Stimulated activated CD4-positive, alpha-beta T cell treated with anti-CD3 and anti-CD28 coated beads, Interleukin-4, amount 100 ng/mL, for 24 hours (primary cell): Measurements from ENCODE around the gene SPTLC2.
A peak's percentile ranks its signal among the peaks of the same experiment; 100 is the strongest.
"Not testable (repeated sequence)": the region's sequence is repeated elsewhere in the genome, so short reads cannot be mapped to it uniquely, and the experiment has no call there.

Experiments used
- DNase-seq: peaks from one replicate; pipeline ENCODE4 v3.0.0-alpha.2; 2020

SPTLC2 gene

GRCh38 chr14:77585385-77585784, 31.1 kb downstream of the SPTLC2 start:
- no peak for DNase-seq

DNA sequence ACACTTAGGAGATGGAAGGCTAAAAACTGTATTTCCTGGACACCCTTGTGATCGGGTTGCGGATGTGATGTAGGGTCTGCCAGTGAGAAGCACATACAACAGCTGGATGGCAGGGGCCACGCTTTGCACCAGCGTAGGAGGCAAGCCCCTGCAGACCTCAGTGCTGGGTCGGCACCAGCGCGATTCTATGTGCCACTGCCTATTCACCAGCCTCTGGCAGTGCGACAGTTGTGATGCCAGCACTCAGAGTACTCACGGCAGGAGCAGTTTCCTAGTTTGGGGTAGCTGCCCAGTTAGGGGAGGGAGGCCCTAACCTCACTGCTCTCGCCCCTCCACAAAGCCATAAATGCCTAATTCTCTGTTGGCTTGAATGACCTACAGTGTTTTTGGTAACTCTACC, 31.6 kb downstream of the SPTLC2 start:
- no peak for DNase-seq

GRCh38 chr14:77583657-77584056, 32.8 kb downstream of the SPTLC2 start:
- DNase-seq: no peak

- DNase-seq: no peak
Measured at GRCh38 chr14:77582511-77582910, 33.9 kb downstream of the SPTLC2 start.

DNA sequence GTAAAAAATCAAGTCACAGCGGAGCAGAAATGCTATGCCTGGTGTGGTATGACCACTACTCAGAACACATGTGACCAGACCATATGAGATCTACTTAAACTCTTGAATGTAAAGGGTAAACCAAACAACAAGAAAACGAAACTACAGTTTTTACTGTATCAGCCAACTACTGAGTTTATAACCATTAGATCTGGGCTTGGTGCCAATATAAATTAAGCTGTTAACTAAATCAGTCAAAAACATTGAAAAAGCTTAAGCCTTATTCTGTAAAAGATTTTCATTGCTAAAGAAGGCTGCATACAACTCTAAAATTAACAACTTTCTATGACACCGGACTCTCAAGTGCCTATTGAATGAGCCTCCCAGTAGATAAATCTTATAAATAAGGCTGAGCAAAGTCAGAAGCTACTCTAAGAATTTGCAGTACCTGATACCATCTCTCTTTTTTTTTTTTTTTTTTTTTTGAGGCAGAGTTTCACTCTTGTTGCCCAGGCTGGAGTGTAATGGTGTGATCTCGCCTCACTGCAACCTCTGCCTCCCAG, 35.4 kb downstream of the SPTLC2 start:
- DNase-seq: no peak

DNA sequence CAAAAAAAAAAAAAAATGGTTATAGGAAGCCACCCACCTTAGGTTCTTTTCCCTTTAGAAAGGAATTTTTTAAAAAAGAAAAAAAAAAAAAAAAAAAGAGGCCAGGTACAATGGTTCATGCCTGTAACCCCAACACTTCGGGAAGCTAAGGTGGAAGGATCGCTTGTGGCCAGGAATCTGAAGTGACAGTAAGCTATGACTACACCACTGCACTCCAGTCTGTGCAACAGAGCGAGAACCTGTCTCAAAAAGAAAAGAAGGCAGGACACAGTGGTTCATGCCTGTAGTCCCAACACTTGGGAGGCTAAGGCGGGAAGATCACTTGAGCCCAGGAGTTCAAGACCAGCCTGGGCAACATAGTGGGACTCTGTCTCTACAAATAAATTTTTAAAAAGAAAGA, 36.0 kb downstream of the SPTLC2 start:
- DNase-seq: no peak

GRCh38 chr14:77579780-77580179, 36.7 kb downstream of the SPTLC2 start:
- no peak for DNase-seq

- DNase-seq: no peak
Measured at GRCh38 chr14:77579065-77579464, 37.4 kb downstream of the SPTLC2 start.

GRCh38 chr14:77574446-77575115, 41.9 kb downstream of the SPTLC2 start:
- no peak for DNase-seq

- no peak for DNase-seq
Measured at GRCh38 chr14:77573964-77574363, 42.5 kb downstream of the SPTLC2 start.

GRCh38 chr14:77570706-77571268, 45.6 kb downstream of the SPTLC2 start:
- no peak for DNase-seq

- DNase-seq: no peak
Measured at GRCh38 chr14:77565994-77566305, 50.5 kb downstream of the SPTLC2 start.

DNA sequence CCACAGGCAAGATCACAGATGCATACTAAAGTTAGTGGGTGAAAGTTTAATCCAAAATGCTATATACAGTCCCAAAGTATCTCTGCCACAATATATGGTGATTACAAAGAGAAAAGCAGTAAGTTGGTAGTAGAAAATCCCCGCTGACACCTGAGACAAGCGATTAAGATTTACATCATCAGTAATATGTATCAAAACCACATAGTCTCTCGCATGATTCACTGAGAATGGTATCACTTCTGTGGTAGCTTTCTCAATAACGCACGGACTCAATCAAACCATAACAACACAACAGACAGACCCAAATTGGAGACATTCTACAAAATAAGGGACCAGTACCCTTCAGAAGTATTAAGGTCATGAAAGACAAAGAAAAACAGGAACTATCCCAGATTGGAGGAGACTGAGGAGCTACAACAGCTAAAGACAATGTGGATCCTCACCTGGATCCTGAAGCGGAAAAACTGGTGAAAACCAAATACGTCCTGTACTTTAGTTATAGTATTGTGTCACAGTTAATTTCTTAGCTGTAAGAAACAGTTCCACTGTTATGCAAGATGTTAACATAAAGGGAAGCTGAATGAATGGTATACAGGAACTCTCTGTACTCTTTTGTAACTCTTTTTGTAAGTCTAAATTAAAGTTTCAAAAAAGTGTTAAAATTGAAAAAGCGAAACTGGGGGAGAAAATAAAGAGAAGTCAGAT, 51.0 kb downstream of the SPTLC2 start:
- DNase-seq: no peak

DNA sequence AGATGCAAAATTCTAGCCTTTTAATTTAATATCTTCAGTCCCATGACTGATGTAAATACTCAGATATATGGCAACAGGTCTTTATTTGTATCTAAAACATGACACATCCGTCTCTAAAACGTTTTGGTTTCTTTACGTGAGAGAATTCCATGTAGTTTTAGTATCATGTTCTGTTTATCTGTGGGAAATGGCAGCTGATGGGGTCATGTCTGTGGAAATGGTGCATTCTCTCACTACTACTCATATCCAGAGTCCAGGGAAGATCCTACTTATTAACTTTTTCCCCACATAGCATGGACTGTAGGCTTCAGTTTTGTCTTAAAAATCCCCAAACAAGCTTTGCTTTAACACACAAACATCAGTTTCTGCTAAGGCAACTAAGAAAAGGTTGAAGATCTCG, 53.8 kb downstream of the SPTLC2 start:
- DNase-seq: no peak

DNA sequence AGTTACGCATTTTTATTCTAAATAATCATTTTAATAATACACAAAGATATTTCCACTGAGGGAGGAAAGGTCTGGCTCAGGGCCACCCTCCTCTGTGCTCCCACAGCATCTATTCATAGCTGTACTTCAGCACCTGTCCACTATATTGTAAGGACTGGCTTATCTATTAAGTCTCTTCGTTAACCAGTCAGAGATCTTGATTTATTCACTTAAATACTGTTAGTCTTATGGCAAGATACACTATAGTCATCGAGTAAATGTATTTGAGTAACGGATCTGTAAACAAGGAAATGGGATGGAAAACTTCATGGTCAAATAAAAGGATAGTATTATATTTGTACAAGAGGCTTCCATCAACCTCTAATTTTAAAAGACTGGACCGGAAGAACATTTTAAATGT, 54.6 kb downstream of the SPTLC2 start:
- no peak for DNase-seq

DNA sequence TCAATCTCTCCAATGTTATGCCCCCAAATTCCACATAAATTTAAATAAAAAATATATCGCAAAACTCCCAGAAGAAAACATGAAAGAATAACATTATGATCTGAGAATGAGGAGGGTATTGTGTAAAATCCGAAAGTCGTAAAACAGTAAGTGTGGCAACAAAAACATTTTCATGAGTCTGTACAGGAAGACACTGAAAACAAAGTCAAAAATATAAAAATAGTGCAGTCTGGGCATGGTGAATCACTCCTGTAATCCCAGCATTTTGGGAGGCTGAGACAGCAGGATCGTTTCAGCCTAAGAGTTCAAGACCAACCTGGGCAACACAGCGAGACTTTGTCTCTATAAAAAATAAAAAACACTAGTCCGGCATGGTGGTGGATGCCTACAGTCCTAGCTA, 57.1 kb downstream of the SPTLC2 start:
- DNase-seq: no peak

DNA sequence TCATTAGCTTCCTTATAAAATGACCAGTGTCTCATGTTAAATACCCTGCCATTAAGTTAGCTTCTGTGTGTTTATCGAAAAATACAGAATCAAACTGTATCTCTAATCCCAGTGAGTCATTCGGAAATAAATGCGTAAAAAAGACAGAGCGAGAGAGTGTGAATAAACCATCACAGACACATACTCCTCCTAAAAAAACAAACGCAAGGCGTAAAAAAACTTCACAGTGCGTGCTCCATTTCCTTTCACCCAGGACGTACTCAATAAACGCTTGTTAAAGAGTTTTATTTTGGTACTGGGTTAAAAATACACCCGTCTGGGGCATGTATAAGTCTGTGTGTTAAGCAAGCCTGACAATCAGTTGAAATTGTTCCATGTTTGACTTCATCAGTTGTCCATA, 59.0 kb downstream of the SPTLC2 start:
- DNase-seq: no peak

GRCh38 chr14:77556946-77557345, 59.5 kb downstream of the SPTLC2 start:
- no peak for DNase-seq

- DNase-seq: no peak
Measured at GRCh38 chr14:77554816-77555599, 61.4 kb downstream of the SPTLC2 start.

- DNase-seq: peak; percentile 10
Measured at GRCh38 chr14:77554207-77554606, 62.2 kb downstream of the SPTLC2 start.

GRCh38 chr14:77549451-77549850, 67.0 kb downstream of the SPTLC2 start:
- DNase-seq: no peak

DNA sequence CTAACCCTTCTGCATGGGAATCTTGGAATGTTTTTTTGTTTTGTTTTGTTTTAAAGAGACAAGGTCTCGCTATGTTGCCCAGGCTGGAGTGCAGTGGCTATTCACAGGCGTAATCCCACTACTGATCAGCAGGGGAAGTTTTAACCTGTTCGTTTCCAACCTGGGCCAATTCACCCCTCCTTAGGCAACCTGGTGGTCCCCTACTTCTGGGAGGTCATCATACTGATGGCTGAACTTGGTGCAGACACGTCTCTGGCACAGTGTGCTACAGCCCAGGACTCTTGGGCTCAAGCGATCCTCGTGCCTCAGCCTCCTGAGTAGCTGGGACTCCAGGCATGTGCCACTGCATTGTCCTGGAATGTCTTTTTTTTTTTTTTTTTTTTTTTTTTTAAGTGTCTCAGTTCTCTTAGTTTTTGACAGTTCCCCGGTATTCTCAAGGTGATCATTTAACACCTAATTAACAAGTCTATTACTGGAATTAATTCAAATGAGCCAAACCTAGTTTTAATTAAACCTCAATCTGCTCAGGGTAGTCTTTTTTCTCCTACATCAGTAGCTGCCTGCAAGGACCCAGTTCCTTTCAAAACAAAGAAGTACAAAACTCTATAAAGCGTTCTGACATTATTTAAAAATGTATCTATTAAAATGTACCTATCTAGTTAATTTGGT, 68.8 kb downstream of the SPTLC2 start:
- DNase-seq: no peak

DNA sequence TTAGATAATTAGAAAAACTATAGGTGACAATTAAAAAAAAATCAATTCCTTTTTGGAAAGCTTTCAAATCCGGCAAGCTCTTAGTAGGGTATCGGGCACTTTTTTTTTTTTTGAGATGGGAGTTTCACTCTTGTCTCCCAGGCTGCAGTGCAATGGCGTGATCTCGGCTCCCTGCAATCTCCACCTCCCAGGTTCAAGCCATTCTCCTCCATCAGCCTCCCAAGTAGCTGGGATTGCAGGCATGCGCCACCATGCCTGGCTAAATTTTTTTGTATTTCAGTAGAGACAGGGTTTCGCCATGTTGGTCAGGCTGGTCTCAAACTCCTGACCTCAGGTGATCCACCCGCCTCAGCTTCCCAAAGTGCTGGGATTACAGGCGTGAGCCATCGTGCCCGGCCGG, 71.3 kb downstream of the SPTLC2 start:
- DNase-seq: not testable (repeated sequence)
